MM.1S (cell line): ENCODE measurements around the gene SLC13A2.
"Not testable (repeated sequence)": the region's sequence is repeated elsewhere in the genome, so short reads cannot be mapped to it uniquely, and the experiment has no call there.

Experiments
- DNase-seq: peaks from one replicate; pipeline ENCODE4 v3.0.0-alpha.2; 2015
- H2AFZ ChIP-seq: fragments of 300-600 bp; sonication (generic); 2 replicates; pipeline ENCODE4 v1.6.0; 2016; ENCODE audit warnings: antibody characterized with exemption, low read length
- H3F3A ChIP-seq: fragments of 300-600 bp; sonication (generic); 2 replicates; pipeline ENCODE4 v1.6.1; 2016; ENCODE audit warnings: mild to moderate bottlenecking, antibody characterized with exemption, low read length, moderate library complexity, mixed read lengths; ENCODE audit not compliant: insufficient read depth
- H3K27ac ChIP-seq: fragments of 300-600 bp; sonication (generic); 2 replicates; pipeline ENCODE4 v1.5.1; 2016; ENCODE audit warnings: mild to moderate bottlenecking, low read length
- H3K27me3 ChIP-seq: fragments of 300-600 bp; sonication (generic); replicated peaks from 2 replicates; pipeline ENCODE4 v1.6.0; 2016; ENCODE audit warnings: low read length; ENCODE audit not compliant: insufficient read depth
- H3K36me3 ChIP-seq: fragments of 300-600 bp; sonication (generic); replicated peaks from 2 replicates; pipeline ENCODE4 v1.6.1; 2016; ENCODE audit warnings: mild to moderate bottlenecking, low read length, mixed read lengths; ENCODE audit not compliant: insufficient read depth
- H3K4me1 ChIP-seq: fragments of 300-600 bp; sonication (generic); 2 replicates; pipeline ENCODE4 v1.6.1; 2016; ENCODE audit warnings: low read length, mixed read lengths
- H3K4me2 ChIP-seq: fragments of 300-600 bp; sonication (generic); 2 replicates; pipeline ENCODE4 v1.6.0; 2016; ENCODE audit warnings: low read depth, low read length
- H3K4me3 ChIP-seq: fragments of 300-600 bp; sonication (generic); 2 replicates; pipeline ENCODE4 v1.5.1; 2016; ENCODE audit warnings: low read length, mixed read lengths
- H3K79me2 ChIP-seq: fragments of 300-600 bp; sonication (generic); 2 replicates; pipeline ENCODE4 v1.6.1; 2016; ENCODE audit warnings: mixed run types, low read length, mixed read lengths
- H3K9ac ChIP-seq: fragments of 300-600 bp; sonication (generic); 2 replicates; pipeline ENCODE4 v1.6.1; 2016; ENCODE audit warnings: low read length, mixed read lengths
- H3K9me2 ChIP-seq: fragments of 300-600 bp; sonication (generic); replicated peaks from 2 replicates; pipeline ENCODE4 v1.6.1; 2016; ENCODE audit warnings: mild to moderate bottlenecking, low read length, mixed read lengths; ENCODE audit not compliant: insufficient read depth
- H3K9me3 ChIP-seq: fragments of 300-600 bp; sonication (generic); replicated peaks from 2 replicates; pipeline ENCODE4 v1.6.1; 2016; ENCODE audit warnings: mild to moderate bottlenecking, low read length, mixed read lengths; ENCODE audit not compliant: insufficient read depth
- H4K20me1 ChIP-seq: fragments of 300-600 bp; sonication (generic); 2 replicates; pipeline ENCODE4 v1.6.1; 2016; ENCODE audit warnings: mild to moderate bottlenecking, low read length, moderate library complexity, mixed read lengths; ENCODE audit not compliant: insufficient read depth
- EZH2 ChIP-seq: fragments of 300-600 bp; sonication (generic); optimal IDR thresholded peaks from 2 replicates; pipeline ENCODE3; 2017; ENCODE audit warnings: low read depth, mild to moderate bottlenecking, antibody characterized with exemption, low read length, mixed read lengths
- EZH2phosphoT487 ChIP-seq: fragments of 300-600 bp; sonication (generic); IDR thresholded peaks from 2 replicates; pipeline ENCODE4 v1.6.1; 2018; ENCODE audit warnings: antibody characterized with exemption, low read length
- TF ChIP-seq, protein P1 (sequence below): fragments of 300-600 bp; sonication (generic); IDR thresholded peaks from 2 replicates; pipeline ENCODE4 v1.5.1; 2016; ENCODE audit warnings: antibody characterized with exemption, low read length, mixed read lengths

SLC13A2 gene

DNA sequence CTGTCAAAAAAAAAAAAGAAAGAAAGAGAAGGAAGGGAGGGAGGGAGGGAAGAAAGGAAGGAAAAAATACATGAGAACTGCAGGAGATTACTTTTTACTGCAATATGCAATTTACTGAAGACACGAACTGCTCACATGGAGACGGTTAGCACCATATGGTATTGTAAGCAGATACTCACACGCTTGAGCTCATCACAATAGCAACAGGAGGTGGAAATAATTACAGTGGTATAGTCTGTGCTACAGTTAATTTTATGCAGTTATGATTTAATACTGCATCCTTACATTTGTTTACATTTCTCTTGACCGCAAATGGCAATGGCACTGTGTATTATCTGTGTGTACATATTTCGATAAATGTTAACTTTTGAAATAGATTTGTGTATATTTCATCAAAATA lies 46.1 kb upstream of the SLC13A2 start:
- Histone ChIP-seq H3K4me1 (no peaks in the 10 kb centered on the region), H3K36me3 (no peaks in the 10 kb centered on the region), H3K79me2 (no peaks in the 10 kb centered on the region), H3F3A (no peaks in the 10 kb centered on the region), H3K9me3 (no peaks in the 10 kb centered on the region), H4K20me1 (no peaks in the 10 kb centered on the region), H3K4me3 (no peak overlapping the region), H3K9ac (no peak overlapping the region), H3K27me3 (no peaks in the 10 kb centered on the region), H3K9me2 (no peaks in the 10 kb centered on the region), H3K4me2 (no peak overlapping the region), H2AFZ (no peak overlapping the region), H3K27ac (no peak overlapping the region)
- DNase-seq = no peak
- TF ChIP-seq, protein P1, sequence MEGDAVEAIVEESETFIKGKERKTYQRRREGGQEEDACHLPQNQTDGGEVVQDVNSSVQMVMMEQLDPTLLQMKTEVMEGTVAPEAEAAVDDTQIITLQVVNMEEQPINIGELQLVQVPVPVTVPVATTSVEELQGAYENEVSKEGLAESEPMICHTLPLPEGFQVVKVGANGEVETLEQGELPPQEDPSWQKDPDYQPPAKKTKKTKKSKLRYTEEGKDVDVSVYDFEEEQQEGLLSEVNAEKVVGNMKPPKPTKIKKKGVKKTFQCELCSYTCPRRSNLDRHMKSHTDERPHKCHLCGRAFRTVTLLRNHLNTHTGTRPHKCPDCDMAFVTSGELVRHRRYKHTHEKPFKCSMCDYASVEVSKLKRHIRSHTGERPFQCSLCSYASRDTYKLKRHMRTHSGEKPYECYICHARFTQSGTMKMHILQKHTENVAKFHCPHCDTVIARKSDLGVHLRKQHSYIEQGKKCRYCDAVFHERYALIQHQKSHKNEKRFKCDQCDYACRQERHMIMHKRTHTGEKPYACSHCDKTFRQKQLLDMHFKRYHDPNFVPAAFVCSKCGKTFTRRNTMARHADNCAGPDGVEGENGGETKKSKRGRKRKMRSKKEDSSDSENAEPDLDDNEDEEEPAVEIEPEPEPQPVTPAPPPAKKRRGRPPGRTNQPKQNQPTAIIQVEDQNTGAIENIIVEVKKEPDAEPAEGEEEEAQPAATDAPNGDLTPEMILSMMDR = no peak
- TF ChIP-seq EZH2 (no peak), EZH2phosphoT487 (no peak)

DNA sequence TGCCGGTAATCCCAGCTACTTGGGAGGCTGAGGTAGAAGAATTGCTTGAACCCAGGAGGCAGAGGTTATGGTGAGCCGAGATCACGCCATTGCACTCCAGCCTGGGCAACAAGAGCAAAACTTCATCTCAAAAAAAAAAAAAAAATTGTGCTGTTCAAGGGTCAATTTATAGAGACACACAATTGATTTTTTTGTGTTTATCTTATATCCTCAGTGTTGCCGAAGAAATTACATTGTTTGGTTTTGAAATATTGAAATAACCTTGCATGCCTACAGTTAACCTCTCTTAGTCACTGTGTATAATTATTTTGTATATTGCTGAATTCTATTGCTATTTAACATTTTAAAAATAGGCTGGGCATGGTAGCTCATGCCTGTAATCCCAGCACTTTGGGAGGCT lies 45.5 kb upstream of the SLC13A2 start:
- not testable (repeated sequence) for H3K27ac ChIP-seq, H3K9me3 ChIP-seq, H3K27me3 ChIP-seq, H3K4me1 ChIP-seq, H2AFZ ChIP-seq, H3K9ac ChIP-seq, H3K4me3 ChIP-seq, H4K20me1 ChIP-seq, H3K4me2 ChIP-seq, H3K79me2 ChIP-seq, H3K9me2 ChIP-seq, DNase-seq, H3K36me3 ChIP-seq, H3F3A ChIP-seq

DNA sequence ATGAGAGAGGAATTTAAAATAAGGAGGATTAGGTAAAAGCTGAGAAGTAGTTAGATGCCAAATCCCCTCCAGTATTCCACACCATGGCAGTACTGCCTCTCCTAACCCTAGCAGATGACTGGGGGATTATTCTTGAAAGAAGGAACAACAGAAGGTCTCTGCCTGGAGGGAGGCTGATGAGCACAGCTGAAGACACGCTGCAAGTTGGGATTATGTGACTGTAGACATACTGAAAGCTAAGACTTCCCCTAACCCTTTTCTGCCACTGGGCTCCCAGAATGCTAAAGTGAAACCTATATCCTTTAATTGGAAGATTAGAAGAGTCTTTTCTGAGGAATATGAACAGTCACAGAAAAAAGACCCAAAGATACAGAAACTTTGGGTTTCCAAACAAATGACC lies 39.7 kb upstream of the SLC13A2 start:
- no peak for DNase-seq
- no peaks in the 10 kb centered on the region for H3K9me2 ChIP-seq
- no peaks in the 10 kb centered on the region for H3K27me3 ChIP-seq
- H2AFZ ChIP-seq = no peak overlapping the region
- H3F3A ChIP-seq = no peaks in the 10 kb centered on the region
- no peaks in the 10 kb centered on the region for H3K4me1 ChIP-seq
- no peak overlapping the region for H3K9ac ChIP-seq
- H3K4me2 ChIP-seq = no peak overlapping the region
- no peaks in the 10 kb centered on the region for H3K36me3 ChIP-seq
- H3K4me3 ChIP-seq = no peak overlapping the region
- H3K27ac ChIP-seq = no peak overlapping the region
- H3K9me3 ChIP-seq = no peaks in the 10 kb centered on the region
- TF ChIP-seq, protein P1 = no peak
- TF ChIP-seq EZH2 = no peak
- no peaks in the 10 kb centered on the region for H4K20me1 ChIP-seq
- H3K79me2 ChIP-seq = no peaks in the 10 kb centered on the region

DNA sequence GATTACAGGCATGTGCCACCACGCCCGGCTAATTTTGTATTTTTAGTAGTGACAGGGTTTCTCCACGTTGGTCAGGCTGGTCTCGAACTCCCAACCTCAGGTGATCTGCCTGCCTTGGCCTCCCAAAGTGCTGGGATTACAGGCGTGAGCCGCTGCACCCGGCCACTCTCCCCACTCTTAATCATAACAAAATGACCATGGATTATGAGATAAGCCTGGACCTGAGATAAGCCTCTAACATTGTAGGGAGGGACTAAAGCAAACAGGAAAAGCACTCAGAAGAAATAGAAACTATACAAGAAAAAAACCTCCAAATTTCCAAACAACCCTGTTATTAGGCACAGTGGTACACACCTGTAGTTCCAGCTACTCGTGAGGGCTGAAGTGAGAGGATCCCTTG lies 39.1 kb upstream of the SLC13A2 start:
- not testable (repeated sequence) for DNase-seq, H3K9ac ChIP-seq, H3K4me2 ChIP-seq

More for the DNA sequence above, 39.1 kb upstream of the SLC13A2 start:
- H3K79me2 ChIP-seq, H4K20me1 ChIP-seq, H3K9me2 ChIP-seq, H3F3A ChIP-seq, H3K36me3 ChIP-seq, H3K4me1 ChIP-seq, H3K4me3 ChIP-seq, H3K27me3 ChIP-seq, H3K27ac ChIP-seq, H3K9me3 ChIP-seq, H2AFZ ChIP-seq: not testable (repeated sequence)
